Neural cell (in vitro differentiated cells): ENCODE data around the gene GFER. TPM values are rescaled to one million over a fixed set of nuclear protein-coding genes. Genes with fewer than 3 reads are reported as not detected.

Source experiments
- H2AFZ ChIP-seq: fragments of 200-600, 300-800 bp; sonication (generic), shearing (Covaris generic); 2 replicates; pipeline ENCODE4 v1.6.0; 2014; ENCODE audit warnings: low read depth, mild to moderate bottlenecking, antibody characterized with exemption, low read length, moderate library complexity
- H3F3A ChIP-seq: fragments of 200-600 bp; shearing (Covaris generic); 2 replicates; pipeline ENCODE4 v1.6.1; 2016; ENCODE audit warnings: mild to moderate bottlenecking, moderate library complexity, mixed read lengths, antibody characterized with exemption, low read length; ENCODE audit not compliant: insufficient read depth, poor library complexity, severe bottlenecking
- H3K27ac ChIP-seq: fragments of 200-600, 300-800 bp; sonication (generic), shearing (Covaris generic); 2 replicates; pipeline ENCODE4 v1.5.1; 2014; ENCODE audit warnings: mild to moderate bottlenecking, low read length, moderate library complexity
- H3K27me3 ChIP-seq: fragments of 300-800, 200-600 bp; sonication (generic), shearing (Covaris generic); 2 replicates; pipeline ENCODE4 v1.6.0; 2014; ENCODE audit warnings: mild to moderate bottlenecking, low read depth, low read length, moderate library complexity; ENCODE audit not compliant: insufficient read depth
- H3K36me3 ChIP-seq: fragments of 300-800, 200-600 bp; sonication (generic), shearing (Covaris generic); 2 replicates; pipeline ENCODE4 v1.5.1; 2014; ENCODE audit warnings: mild to moderate bottlenecking, antibody characterized with exemption, low read length, moderate library complexity; ENCODE audit not compliant: insufficient read depth
- H3K4me2 ChIP-seq: fragments of 300-800, 200-600 bp; sonication (generic), shearing (Covaris generic); 2 replicates; pipeline ENCODE4 v1.6.0; 2014; ENCODE audit warnings: mild to moderate bottlenecking, low read length
- H3K4me3 ChIP-seq: fragments of 300-800, 200-600 bp; sonication (generic), shearing (Covaris generic); 2 replicates; pipeline ENCODE4 v1.5.1; 2014; ENCODE audit warnings: mild to moderate bottlenecking, low read length, moderate library complexity
- H3K79me2 ChIP-seq: fragments of 200-600 bp; shearing (Covaris generic); replicated peaks from 2 replicates; pipeline ENCODE4 v1.6.0; 2014; ENCODE audit warnings: mild to moderate bottlenecking, low read length, moderate library complexity; ENCODE audit not compliant: insufficient read depth
- H3K9ac ChIP-seq: fragments of 300-800, 200-600 bp; sonication (generic), shearing (Covaris generic); 2 replicates; pipeline ENCODE4 v1.6.1; 2016; ENCODE audit warnings: mild to moderate bottlenecking, low read length, mixed read lengths
- H3K9me2 ChIP-seq: fragments of 200-600 bp; shearing (Covaris generic); 2 replicates; pipeline ENCODE4 v1.6.1; 2016; ENCODE audit warnings: mild to moderate bottlenecking, low read length, mixed read lengths; ENCODE audit not compliant: insufficient read depth
- H3K9me3 ChIP-seq: fragments of 200-600, 300-800 bp; sonication (generic), shearing (Covaris generic); 2 replicates; pipeline ENCODE4 v1.6.1; 2016; ENCODE audit warnings: mild to moderate bottlenecking, mixed run types, low read length, moderate library complexity, mixed read lengths
- H4K20me1 ChIP-seq: fragments of 200-600 bp; shearing (Covaris generic); 2 replicates; pipeline ENCODE4 v1.6.1; 2016; ENCODE audit warnings: mild to moderate bottlenecking, mixed run types; ENCODE audit not compliant: insufficient read depth
- EP300 ChIP-seq: fragments of 450-650 bp; conservative IDR thresholded peaks from 2 replicates; pipeline ENCODE4 v1.6.1; 2014; ENCODE audit warnings: antibody characterized with exemption, mild to moderate bottlenecking, moderate library complexity; ENCODE audit not compliant: poor library complexity, severe bottlenecking
- EZH2 ChIP-seq: fragments of 200-600, 300-800 bp; shearing (Covaris generic), sonication (generic); IDR thresholded peaks from 2 replicates; pipeline ENCODE4 v1.6.1; 2014; ENCODE audit warnings: antibody characterized with exemption, low read length, borderline replicate concordance, mild to moderate bottlenecking; ENCODE audit not compliant: insufficient read depth, poor library complexity, severe bottlenecking
- MXI1 ChIP-seq: fragments of 450-650 bp; conservative IDR thresholded peaks from 2 replicates; pipeline ENCODE4 v1.6.1; 2014; ENCODE audit warnings: antibody characterized with exemption, mild to moderate bottlenecking; ENCODE audit not compliant: poor library complexity, severe bottlenecking
- POLR2AphosphoS5 ChIP-seq: IDR thresholded peaks from 2 replicates; pipeline ENCODE4 v1.6.1; 2012
- RAD21 ChIP-seq: fragments of 450-650 bp; conservative IDR thresholded peaks from 2 replicates; pipeline ENCODE4 v1.6.1; 2014; ENCODE audit warnings: antibody characterized with exemption, mild to moderate bottlenecking, moderate library complexity
- SMC3 ChIP-seq: fragments of 450-650 bp; conservative IDR thresholded peaks from 2 replicates; pipeline ENCODE4 v1.6.1; 2014; ENCODE audit warnings: antibody characterized with exemption, mild to moderate bottlenecking, moderate library complexity; ENCODE audit not compliant: poor library complexity
- TAF1 ChIP-seq: IDR thresholded peaks from 2 replicates; pipeline ENCODE4 v1.6.1; 2012; ENCODE audit warnings: low read depth
- polyA plus RNA-seq: library from polyadenylated mRNA; depleted of rRNA; stranded (reverse); fragments of >200 nt; gene quantifications from 2 replicates; pipeline ENCODE4 v1.2.3, GENCODE V29; 2014
- TF ChIP-seq, protein P1 (sequence below): fragments of 450-650 bp; IDR thresholded peaks from 2 replicates; pipeline ENCODE4 v1.5.1; 2014; ENCODE audit warnings: antibody characterized with exemption, mild to moderate bottlenecking, moderate library complexity; ENCODE audit not compliant: poor library complexity, severe bottlenecking
- TF ChIP-seq, protein P2 (sequence below): IDR thresholded peaks from 2 replicates; pipeline ENCODE4 v1.6.1; 2012; ENCODE audit warnings: borderline replicate concordance

The GFER gene
- polyA plus RNA-seq, 1 donor from 2014 or later, result 37.8 TPM

DNA sequence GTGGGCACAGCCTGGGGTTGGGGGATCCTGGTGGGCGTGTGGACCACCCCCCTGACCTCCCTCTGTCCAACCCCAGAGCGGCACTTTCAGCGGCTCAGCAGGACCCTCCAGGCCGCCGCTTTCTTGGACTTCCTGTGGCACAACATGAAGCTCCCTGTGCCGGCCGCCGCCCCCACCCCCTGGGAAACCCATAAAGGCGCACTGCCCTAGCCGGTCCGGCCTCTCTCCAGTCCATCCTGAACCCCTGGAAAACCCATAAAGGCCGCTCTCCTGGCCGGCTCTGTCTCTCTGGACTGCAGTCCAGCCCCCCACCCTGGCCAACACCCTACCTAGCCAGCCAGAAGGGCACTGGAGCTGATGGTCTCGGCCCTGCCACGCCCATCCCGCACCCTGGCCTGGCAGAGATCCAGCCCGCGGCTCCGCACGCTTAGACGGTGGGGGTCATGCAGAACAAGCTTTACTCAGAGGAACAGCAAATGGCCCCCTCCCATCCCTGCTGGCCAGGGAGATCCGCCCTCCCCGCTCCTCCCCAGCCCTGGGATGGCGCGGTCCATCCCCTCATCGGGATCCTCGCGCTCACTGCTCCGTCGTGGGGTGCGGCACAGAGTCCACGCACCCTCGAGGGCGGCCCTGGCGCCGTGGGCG lies 5.4 kb upstream of the GFER start:
- Histone ChIP-seq H3K9me2 (no peaks in the 10 kb centered on the region), H2AFZ (no peak overlapping the region), H3K27ac (no peak overlapping the region), H3K79me2 (no peaks in the 10 kb centered on the region), H4K20me1 (no peaks in the 10 kb centered on the region), H3K9me3 (no peaks in the 10 kb centered on the region), H3F3A (no peaks in the 10 kb centered on the region), H3K9ac (no peak overlapping the region), H3K4me2 (no peak overlapping the region), H3K27me3 (peaks cover 29% of the 10 kb centered on the region), H3K4me3 (no peak overlapping the region), H3K36me3 (no peaks in the 10 kb centered on the region)
- no peak for TF ChIP-seq MXI1
- no peak for TF ChIP-seq TAF1
- TF ChIP-seq SMC3, result no peak
- TF ChIP-seq, protein P1, sequence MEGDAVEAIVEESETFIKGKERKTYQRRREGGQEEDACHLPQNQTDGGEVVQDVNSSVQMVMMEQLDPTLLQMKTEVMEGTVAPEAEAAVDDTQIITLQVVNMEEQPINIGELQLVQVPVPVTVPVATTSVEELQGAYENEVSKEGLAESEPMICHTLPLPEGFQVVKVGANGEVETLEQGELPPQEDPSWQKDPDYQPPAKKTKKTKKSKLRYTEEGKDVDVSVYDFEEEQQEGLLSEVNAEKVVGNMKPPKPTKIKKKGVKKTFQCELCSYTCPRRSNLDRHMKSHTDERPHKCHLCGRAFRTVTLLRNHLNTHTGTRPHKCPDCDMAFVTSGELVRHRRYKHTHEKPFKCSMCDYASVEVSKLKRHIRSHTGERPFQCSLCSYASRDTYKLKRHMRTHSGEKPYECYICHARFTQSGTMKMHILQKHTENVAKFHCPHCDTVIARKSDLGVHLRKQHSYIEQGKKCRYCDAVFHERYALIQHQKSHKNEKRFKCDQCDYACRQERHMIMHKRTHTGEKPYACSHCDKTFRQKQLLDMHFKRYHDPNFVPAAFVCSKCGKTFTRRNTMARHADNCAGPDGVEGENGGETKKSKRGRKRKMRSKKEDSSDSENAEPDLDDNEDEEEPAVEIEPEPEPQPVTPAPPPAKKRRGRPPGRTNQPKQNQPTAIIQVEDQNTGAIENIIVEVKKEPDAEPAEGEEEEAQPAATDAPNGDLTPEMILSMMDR, result no peak
- no peak for TF ChIP-seq EZH2
- no peak for TF ChIP-seq RAD21
- TF ChIP-seq POLR2AphosphoS5, result no peak
- TF ChIP-seq EP300, result no peak
- TF ChIP-seq, protein P2, sequence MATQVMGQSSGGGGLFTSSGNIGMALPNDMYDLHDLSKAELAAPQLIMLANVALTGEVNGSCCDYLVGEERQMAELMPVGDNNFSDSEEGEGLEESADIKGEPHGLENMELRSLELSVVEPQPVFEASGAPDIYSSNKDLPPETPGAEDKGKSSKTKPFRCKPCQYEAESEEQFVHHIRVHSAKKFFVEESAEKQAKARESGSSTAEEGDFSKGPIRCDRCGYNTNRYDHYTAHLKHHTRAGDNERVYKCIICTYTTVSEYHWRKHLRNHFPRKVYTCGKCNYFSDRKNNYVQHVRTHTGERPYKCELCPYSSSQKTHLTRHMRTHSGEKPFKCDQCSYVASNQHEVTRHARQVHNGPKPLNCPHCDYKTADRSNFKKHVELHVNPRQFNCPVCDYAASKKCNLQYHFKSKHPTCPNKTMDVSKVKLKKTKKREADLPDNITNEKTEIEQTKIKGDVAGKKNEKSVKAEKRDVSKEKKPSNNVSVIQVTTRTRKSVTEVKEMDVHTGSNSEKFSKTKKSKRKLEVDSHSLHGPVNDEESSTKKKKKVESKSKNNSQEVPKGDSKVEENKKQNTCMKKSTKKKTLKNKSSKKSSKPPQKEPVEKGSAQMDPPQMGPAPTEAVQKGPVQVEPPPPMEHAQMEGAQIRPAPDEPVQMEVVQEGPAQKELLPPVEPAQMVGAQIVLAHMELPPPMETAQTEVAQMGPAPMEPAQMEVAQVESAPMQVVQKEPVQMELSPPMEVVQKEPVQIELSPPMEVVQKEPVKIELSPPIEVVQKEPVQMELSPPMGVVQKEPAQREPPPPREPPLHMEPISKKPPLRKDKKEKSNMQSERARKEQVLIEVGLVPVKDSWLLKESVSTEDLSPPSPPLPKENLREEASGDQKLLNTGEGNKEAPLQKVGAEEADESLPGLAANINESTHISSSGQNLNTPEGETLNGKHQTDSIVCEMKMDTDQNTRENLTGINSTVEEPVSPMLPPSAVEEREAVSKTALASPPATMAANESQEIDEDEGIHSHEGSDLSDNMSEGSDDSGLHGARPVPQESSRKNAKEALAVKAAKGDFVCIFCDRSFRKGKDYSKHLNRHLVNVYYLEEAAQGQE, result no peak

DNA sequence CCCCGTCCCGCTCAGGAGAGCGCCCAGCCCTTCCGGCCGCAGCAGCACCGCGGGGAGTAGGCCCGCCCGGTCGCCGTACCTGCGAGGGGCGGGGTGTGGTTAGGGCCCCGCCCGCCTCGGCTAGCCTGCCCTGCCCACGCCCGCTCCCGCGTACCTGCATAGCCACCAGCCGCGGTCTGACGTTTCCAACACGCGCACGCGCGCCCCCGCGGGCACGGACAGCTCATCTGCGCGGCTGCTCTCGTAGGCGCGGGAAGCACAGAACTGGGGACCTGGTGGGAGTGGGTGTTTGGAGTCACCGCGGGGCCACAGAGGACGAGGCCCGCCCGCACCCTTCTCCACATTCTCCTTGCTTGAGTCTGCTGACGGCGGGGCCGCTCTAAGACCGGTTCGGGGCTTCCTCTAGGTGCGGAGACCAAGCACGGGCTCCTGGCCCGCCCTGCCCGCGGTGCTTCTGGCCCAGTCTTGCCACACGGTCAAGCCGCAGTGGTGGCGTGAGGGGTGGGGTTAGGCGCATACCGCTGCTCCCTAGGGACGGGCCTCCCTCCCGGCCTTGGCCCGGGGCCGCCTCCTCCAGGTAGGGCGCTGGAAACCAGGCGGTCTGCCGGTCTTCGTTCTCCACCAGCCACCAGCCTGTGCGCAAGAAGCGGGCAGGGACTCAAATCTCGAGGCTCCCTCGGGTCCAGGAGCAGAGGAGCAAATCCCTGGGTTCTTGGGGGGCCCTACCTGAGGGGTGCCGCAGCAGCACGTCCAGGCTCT lies 4.5 kb upstream of the GFER start:
- no peak overlapping the region for H3K27ac ChIP-seq
- TF ChIP-seq EP300 (no peak), SMC3 (no peak), EZH2 (no peak), MXI1 (no peak), TAF1 (no peak), POLR2AphosphoS5 (no peak), RAD21 (no peak)
- TF ChIP-seq, protein P1, result no peak
- TF ChIP-seq, protein P2, result no peak

More for the DNA sequence above, 4.5 kb upstream of the GFER start:
- H4K20me1 ChIP-seq, result no peaks in the 10 kb centered on the region
- no peaks in the 10 kb centered on the region for H3K9me2 ChIP-seq
- no peak overlapping the region for H3K9ac ChIP-seq
- no peak overlapping the region for H2AFZ ChIP-seq
- no peaks in the 10 kb centered on the region for H3K79me2 ChIP-seq
- H3K36me3 ChIP-seq, result no peaks in the 10 kb centered on the region
- H3K27me3 ChIP-seq, result peaks cover 29% of the 10 kb centered on the region
- no peak overlapping the region for H3K4me3 ChIP-seq
- H3K4me2 ChIP-seq, result no peak overlapping the region
- no peaks in the 10 kb centered on the region for H3K9me3 ChIP-seq
- H3F3A ChIP-seq, result no peaks in the 10 kb centered on the region
